Measurements from ENCODE around the gene HTT.

HTT gene

DNA sequence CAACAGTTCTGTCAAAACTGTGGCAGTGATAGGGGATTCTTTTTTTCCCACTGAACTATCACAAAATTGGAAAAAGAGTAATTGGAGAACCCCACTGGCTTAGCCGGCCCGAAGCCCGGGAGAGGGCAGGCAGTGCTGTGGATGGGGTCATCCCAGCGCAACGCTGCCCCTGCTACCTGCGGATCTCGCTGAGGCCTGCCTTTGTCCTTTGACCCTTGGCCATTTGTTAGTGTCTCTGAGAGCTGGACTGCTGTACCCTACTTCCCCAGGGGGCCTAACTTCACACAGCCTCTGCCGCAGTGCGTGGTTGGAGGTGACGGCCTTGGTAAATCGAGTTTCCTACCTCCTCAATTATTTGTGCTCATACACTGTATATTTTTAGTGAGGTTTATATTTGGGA is 131.5 kb downstream of the HTT start:
- DNase-seq: no peak

GRCh38 chr4:3206439-3207100 is 132.1 kb downstream of the HTT start:
- DNase-seq: no peak

DNA sequence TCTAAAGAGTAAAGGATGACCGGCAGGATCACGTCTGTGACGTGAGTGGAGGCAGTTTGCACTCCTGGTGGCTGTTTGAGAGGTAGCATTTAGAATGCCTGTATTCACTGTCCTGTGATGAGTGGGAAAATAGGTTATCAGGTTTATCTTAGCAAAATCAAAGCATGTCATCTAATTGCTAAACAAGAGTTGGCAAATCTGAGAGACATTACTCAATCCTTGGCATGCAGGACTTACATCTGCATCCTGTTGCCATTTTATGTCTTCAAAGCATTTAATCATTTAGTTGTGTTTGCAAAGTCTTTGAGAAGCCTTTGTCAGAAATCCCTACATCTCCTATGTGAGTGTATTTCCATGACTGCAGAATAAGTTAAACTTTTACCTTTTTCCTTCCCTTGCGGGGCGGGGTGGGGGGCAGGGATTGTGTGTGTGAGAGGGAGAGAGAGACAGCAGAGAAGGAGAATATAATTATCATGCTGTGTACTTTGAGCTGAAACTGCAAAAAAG is 133.1 kb downstream of the HTT start:
- DNase-seq: no peak

- DNase-seq: no peak
Observed at GRCh38 chr4:3208826-3209225, 134.3 kb downstream of the HTT start.

DNA sequence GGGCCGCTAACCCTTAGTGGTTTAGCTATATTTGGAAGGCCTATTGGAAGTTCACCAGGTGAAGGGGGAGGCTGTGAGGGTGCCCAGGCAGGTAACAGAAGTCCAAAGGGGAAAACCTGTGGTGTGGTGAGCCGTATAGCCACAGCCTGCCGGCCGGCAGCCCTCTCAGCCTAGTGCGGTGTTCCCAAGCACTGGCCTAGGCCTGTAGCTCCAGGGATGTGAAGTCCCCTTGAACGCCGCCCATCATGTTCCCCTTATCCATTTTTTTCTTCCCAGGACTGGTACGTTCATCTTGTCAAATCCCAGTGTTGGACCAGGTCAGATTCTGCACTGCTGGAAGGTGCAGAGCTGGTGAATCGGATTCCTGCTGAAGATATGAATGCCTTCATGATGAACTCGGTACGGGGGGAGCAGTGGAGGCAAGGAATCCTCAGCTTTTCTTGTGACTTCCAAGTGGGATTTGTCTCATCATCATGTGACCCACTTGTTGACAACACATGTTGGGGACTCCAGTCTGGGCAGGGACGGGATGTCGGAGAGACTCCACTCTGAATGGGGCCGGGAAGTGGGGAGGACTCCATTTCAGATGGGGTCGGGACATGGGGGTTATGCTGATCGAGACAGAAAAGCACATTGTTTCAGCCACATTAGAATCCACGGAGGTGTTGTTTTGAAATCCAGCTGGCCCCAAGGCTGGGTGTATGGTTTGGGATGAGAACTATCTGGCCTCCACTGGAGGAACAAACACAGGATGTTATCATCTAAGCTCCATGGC is 135.3 kb downstream of the HTT start:
- DNase-seq: no peak

GRCh38 chr4:3210467-3210866 is 136.0 kb downstream of the HTT start:
- no peak for DNase-seq

GRCh38 chr4:3211866-3212265 is 137.4 kb downstream of the HTT start:
- DNase-seq: no peak

GRCh38 chr4:3212391-3213105 is 138.1 kb downstream of the HTT start:
- DNase-seq: no peak

- DNase-seq: no peak
Observed at GRCh38 chr4:3213106-3213425, 138.6 kb downstream of the HTT start.

GRCh38 chr4:3213661-3214250 is 139.3 kb downstream of the HTT start:
- no peak for DNase-seq

- DNase-seq: no peak
Observed at GRCh38 chr4:3215256-3215655, 140.8 kb downstream of the HTT start.

GRCh38 chr4:3215733-3216132 is 141.3 kb downstream of the HTT start:
- DNase-seq: no peak

DNA sequence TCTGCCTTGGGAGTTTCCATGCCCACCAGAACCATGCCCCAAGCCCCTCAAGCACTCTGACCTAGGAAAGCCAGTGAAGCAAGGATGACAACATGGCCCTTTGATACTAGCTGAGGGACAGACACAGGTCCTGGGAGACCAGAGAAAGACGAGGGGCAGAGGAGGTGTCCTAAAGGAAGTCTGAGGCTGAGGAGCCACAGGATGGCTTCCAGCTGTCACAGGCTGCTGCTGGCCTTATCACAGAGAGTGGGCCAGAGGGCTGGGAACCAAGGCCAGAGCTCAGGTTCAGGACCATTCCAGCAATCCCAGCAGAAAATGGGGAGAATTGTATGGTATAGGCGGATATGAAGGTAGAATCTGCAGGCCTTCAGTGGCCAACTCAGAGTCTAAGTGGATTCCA is 142.8 kb downstream of the HTT start:
- DNase-seq: no peak

DNA sequence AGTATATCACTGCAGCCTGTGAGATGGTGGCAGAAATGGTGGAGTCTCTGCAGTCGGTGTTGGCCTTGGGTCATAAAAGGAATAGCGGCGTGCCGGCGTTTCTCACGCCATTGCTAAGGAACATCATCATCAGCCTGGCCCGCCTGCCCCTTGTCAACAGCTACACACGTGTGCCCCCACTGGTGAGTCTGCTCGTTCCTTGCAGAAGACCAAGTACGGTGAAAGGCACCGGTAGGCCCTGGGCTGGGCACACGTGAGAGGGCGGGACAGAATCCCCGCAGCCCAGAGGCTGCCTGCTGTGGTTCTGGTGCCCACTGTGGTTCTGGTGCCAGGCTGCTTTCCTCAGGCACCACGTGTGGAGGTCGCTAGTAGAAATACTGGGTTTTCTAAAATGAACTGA is 143.3 kb downstream of the HTT start:
- no peak for DNase-seq

DNA sequence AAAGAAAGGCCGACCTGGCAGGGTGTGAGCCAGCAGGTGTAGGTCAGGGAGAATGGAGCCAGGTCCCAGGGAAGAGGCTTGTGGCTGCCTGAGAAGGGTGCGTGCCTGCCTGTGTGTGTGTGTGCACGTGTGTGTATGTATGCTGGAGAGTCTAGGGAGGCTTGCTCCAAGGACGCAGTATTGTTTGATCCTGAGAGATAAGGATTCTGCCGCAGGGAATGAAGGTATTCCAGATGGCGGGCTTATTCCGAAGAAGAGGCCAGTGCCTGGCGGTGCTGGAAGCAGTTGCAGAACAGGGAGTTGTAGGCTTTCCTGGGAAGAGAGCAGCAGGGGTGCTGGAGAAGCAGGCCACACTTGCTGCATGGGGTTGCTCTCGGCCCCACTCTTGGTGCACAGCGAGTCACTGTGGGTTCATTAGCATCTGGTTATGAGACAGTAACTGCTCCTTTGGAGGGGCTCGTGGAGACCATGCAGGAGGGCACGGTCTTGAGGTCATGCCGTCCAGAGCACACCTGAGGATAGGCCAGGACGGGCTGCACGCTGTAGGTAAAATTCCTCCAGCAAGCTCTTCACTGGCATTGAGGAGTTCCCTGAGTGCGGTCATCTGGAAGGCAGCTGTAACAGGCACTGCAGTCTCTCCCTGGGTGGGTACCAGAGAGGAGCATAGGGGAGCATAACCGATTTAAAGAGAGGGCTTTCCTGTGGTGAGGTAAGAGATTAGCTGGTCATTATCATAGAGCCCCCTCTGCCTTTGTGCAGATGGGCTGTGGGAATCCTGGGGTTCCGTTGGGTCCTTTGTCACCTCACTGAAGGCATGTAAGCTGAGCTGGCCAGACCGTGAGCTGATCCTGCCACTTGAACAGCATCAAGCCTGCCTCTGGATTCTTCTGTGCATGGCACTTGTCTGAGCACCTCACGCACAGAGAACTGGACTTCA is 144.6 kb downstream of the HTT start:
- no peak for DNase-seq

DNA sequence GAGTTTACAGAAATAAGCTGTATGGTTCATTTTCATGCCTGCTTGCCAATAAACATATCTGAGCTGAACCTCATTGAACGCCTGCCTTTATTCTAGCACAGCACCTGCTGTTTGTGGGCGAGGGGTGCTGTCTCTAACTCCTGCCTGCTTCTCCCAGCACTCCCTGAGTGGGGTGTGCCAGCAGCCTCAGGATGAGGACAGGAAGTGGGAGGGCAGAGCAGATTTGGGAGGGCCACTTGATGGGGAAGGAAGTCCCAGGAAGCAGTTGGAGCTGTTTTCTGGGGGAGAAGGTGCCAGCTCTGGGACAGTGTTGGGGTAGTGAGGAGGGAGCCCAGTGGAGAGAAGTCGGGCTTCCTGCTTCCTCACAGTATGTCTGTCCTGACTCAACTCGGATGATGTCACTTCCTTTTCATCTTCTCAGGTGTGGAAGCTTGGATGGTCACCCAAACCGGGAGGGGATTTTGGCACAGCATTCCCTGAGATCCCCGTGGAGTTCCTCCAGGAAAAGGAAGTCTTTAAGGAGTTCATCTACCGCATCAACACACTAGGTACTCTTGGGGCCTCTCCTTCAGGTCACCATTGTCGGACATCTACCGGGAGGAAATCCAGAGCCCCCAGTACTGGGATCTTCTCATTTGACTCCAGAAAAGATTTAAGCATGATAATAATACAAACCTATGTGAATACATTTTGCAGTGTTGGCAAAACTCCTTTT is 145.4 kb downstream of the HTT start:
- no peak for DNase-seq

GRCh38 chr4:3220476-3221183 is 146.1 kb downstream of the HTT start:
- DNase-seq: no peak

- DNase-seq: no peak
Observed at GRCh38 chr4:3221184-3221494, 146.7 kb downstream of the HTT start.

- DNase-seq: no peak
Observed at GRCh38 chr4:3221996-3222395, 147.5 kb downstream of the HTT start.

DNA sequence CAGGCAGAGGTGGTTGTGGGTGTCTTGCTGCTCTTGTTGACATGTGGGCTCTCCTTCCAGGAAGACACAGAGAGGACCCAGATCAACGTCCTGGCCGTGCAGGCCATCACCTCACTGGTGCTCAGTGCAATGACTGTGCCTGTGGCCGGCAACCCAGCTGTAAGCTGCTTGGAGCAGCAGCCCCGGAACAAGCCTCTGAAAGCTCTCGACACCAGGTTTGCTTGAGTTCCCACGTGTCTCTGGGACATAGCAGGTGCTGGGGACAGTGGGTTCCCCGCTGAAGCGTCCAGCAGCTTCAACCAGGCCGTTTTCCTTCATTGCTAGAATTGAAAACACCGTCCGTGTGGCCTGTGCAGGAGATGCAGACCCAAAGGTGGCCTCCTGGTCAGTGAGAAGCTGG is 148.9 kb downstream of the HTT start:
- DNase-seq: no peak

Measured in activated gamma-delta T cell treated with Interleukin-2 at 50 U/mL for 16 hours (primary cell).